HT-29 (cell line): ENCODE data around the gene SAMHD1. TPM values are rescaled to one million over a fixed set of nuclear protein-coding genes. Genes with fewer than 3 reads are reported as not detected.
A peak's percentile ranks its signal among the peaks of the same experiment; 100 is the strongest.
"Not testable (repeated sequence)": the region's sequence is repeated elsewhere in the genome, so short reads cannot be mapped to it uniquely, and the experiment has no call there.

Experiments
- DNase-seq: peaks from one replicate; pipeline ENCODE4 v3.0.0-alpha.2; 2015; ENCODE audit warnings: low spot score
- total RNA-seq: library from RNA; depleted of rRNA; stranded (reverse); fragments of >200 nt; shearing (Covaris generic); gene quantifications from 2 replicates; pipeline ENCODE4 v1.2.3, GENCODE V29; 2014; rRNA removed

Gene SAMHD1
- total RNA-seq, 1 experiment from 2014 or later = 17.0 TPM

- DNase-seq = no peak
Observed at GRCh38 chr20:36854348-36855240, 96.9 kb downstream of the SAMHD1 start.

- no peak for DNase-seq
Observed at GRCh38 chr20:36852187-36852586, 99.3 kb downstream of the SAMHD1 start.

- DNase-seq = no peak
Observed at GRCh38 chr20:36851490-36851889, 100.0 kb downstream of the SAMHD1 start.

- no peak for DNase-seq
Observed at GRCh38 chr20:36850759-36851158, 100.7 kb downstream of the SAMHD1 start.

GRCh38 chr20:36849333-36850065 is 102.0 kb downstream of the SAMHD1 start:
- no peak for DNase-seq

GRCh38 chr20:36848677-36849076 is 102.8 kb downstream of the SAMHD1 start:
- no peak for DNase-seq

- DNase-seq = no peak
Observed at GRCh38 chr20:36848078-36848660, 103.3 kb downstream of the SAMHD1 start.

GRCh38 chr20:36847710-36848040 is 103.8 kb downstream of the SAMHD1 start:
- DNase-seq = no peak

- DNase-seq = peak; percentile 34
Observed at GRCh38 chr20:36847009-36847709, 104.3 kb downstream of the SAMHD1 start.

GRCh38 chr20:36845288-36845971 is 106.1 kb downstream of the SAMHD1 start:
- DNase-seq = no peak

GRCh38 chr20:36841030-36841429 is 110.5 kb downstream of the SAMHD1 start:
- DNase-seq = not testable (repeated sequence)

Other genes starting within 250 kb of the SAMHD1 start
- 22.8 and 22.9 TPM in 2 replicates for gene NDRG3, start 205.6 kb downstream of the SAMHD1 start, total RNA-seq
- 23.6 and 28.3 TPM in 2 replicates for gene DSN1, start 177.9 kb downstream of the SAMHD1 start, total RNA-seq
- 0.25 and 0.89 TPM in 2 replicates for gene TLDC2, start 75.6 kb downstream of the SAMHD1 start, total RNA-seq
- 32.9 and 42.2 TPM in 2 replicates for gene RBL1, start 144.3 kb upstream of the SAMHD1 start, total RNA-seq
- gene RPN2, start 227.6 kb upstream of the SAMHD1 start, total RNA-seq = 331 and 338 TPM in 2 replicates
- 0.55 TPM in 1 of 2 replicates, not detected in the other for gene MROH8, start 227.8 kb upstream of the SAMHD1 start, total RNA-seq